HFFc6 (cell line): ENCODE measurements around the gene TPI1. TPM values are rescaled to one million over a fixed set of nuclear protein-coding genes. Genes with fewer than 3 reads are reported as not detected.

Source experiments
- DNase-seq: peaks from one replicate; pipeline ENCODE4 v3.0.0-alpha.2; 2018
- H3K27ac Mint-ChIP-seq: 2 replicates; pipeline ENCODE4 v1.8.0; 2020; ENCODE audit warnings: mild to moderate bottlenecking, mixed read lengths
- H3K27me3 Mint-ChIP-seq: 2 replicates; pipeline ENCODE4 v1.8.0; 2021; ENCODE audit warnings: mild to moderate bottlenecking, moderate library complexity, mixed read lengths; ENCODE audit not compliant: insufficient read depth
- H3K36me3 Mint-ChIP-seq: 2 replicates; pipeline ENCODE4 v1.8.0; 2021; ENCODE audit warnings: low read depth, mixed read lengths
- H3K4me1 Mint-ChIP-seq: 2 replicates; pipeline ENCODE4 v1.8.0; 2020; ENCODE audit warnings: low read depth, mixed read lengths
- H3K4me3 Mint-ChIP-seq: 2 replicates; pipeline ENCODE4 v1.8.0; 2020; ENCODE audit warnings: mild to moderate bottlenecking, moderate library complexity, mixed read lengths
- H3K9me3 Mint-ChIP-seq: 2 replicates; pipeline ENCODE4 v1.8.0; 2020; ENCODE audit warnings: mild to moderate bottlenecking, mixed read lengths
- total RNA-seq, 6 experiments: library from RNA; stranded (reverse); fragmentation: NEBNext Ultra II Directional; extraction: Animal tissue kit (Norgen Biotek cat#: 25700); gene quantifications; 2 replicates in 1 of 6; 3 replicates in 5 of 6; pipeline ENCODE4 v1.2.3, GENCODE V29; 2021
- TF ChIP-seq, protein P1 (sequence below): fragments of 200-600 bp; sonication (generic); IDR thresholded peaks from 2 replicates; pipeline ENCODE4 v1.5.0; 2021; ENCODE audit warnings: antibody characterized with exemption, mild to moderate bottlenecking

The TPI1 gene
- total RNA-seq, 6 experiments from 2014 or later, result 853 to 931 (median 870) TPM

DNA sequence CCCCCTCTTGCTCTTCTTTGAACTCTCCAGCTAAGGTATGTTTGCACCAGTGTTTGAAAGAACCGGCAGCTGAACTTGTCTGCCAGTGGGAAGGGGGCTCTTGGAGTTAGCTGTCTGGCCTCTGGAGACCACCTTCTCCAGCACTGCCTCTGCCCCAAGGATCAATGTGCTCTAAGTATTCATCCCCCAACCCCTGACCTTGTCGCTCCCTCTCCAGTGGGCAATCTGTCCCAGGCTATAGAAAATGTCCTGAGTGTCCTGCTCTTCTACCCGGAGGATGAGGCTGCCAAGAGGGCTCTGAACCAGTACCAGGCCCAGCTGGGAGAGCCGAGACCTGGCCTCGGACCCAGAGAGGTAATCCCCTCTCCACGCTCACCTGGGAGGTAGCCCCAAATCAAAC, 36.3 kb upstream of the TPI1 start:
- Mint-ChIP-seq H3K4me3 (peak overlapping the region; percentile 22), H3K27ac (no peak overlapping the region), H3K9me3 (no peaks in the 10 kb centered on the region), H3K4me1 (peaks cover 40% of the 10 kb centered on the region), H3K27me3 (peaks cover 2% of the 10 kb centered on the region; the same call in 1 of the 2 replicates), H3K36me3 (peaks cover 17% of the 10 kb centered on the region; the same call in 1 of the 2 replicates)
- TF ChIP-seq, protein P1, sequence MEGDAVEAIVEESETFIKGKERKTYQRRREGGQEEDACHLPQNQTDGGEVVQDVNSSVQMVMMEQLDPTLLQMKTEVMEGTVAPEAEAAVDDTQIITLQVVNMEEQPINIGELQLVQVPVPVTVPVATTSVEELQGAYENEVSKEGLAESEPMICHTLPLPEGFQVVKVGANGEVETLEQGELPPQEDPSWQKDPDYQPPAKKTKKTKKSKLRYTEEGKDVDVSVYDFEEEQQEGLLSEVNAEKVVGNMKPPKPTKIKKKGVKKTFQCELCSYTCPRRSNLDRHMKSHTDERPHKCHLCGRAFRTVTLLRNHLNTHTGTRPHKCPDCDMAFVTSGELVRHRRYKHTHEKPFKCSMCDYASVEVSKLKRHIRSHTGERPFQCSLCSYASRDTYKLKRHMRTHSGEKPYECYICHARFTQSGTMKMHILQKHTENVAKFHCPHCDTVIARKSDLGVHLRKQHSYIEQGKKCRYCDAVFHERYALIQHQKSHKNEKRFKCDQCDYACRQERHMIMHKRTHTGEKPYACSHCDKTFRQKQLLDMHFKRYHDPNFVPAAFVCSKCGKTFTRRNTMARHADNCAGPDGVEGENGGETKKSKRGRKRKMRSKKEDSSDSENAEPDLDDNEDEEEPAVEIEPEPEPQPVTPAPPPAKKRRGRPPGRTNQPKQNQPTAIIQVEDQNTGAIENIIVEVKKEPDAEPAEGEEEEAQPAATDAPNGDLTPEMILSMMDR, result no peak
- DNase-seq, result no peak

GRCh38 chr12:6831450-6831995, 35.8 kb upstream of the TPI1 start:
- peaks cover 2% of the 10 kb centered on the region; the same call in 1 of the 2 replicates for H3K27me3 Mint-ChIP-seq
- no peak overlapping the region for H3K27ac Mint-ChIP-seq
- TF ChIP-seq, protein P1, result no peak

GRCh38 chr12:6832125-6832524, 35.2 kb upstream of the TPI1 start:
- Mint-ChIP-seq H3K4me3 (no peak overlapping the region), H3K27me3 (peaks cover 2% of the 10 kb centered on the region; the same call in 1 of the 2 replicates), H3K36me3 (peaks cover 17% of the 10 kb centered on the region; the same call in 1 of the 2 replicates), H3K4me1 (peaks cover 38% of the 10 kb centered on the region), H3K9me3 (no peaks in the 10 kb centered on the region), H3K27ac (no peak overlapping the region)
- DNase-seq, result no peak
- TF ChIP-seq, protein P1, result no peak

More at GRCh38 chr12:6831450-6831995, 35.8 kb upstream of the TPI1 start:
- no peaks in the 10 kb centered on the region for H3K9me3 Mint-ChIP-seq
- H3K4me1 Mint-ChIP-seq, result peaks cover 40% of the 10 kb centered on the region
- no peak overlapping the region for H3K4me3 Mint-ChIP-seq
- no peak for DNase-seq
- peaks cover 17% of the 10 kb centered on the region; the same call in 1 of the 2 replicates for H3K36me3 Mint-ChIP-seq

GRCh38 chr12:6833189-6833890, 34.0 kb upstream of the TPI1 start:
- Mint-ChIP-seq H3K27me3 (peaks cover 2% of the 10 kb centered on the region; the same call in 1 of the 2 replicates), H3K9me3 (no peaks in the 10 kb centered on the region)
- no peak for DNase-seq

DNA sequence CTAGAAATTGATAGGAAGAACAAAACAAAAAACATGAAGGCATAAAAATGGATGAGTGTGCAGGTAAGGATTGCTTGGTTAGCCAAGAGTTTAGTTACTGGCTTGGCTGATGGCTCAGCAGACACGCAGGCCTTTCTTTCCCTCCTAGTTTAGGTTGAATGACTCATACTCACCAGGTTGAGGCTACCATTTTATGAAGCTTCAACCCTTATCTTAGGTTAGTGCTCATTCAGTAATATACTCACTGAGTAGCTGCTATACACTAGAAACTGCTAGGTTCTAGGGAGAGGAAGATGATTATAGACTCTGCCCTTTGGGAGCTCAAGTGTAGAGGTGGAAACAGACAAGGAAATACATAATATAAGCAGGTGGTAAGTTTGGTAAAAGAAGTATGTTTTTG, 33.1 kb upstream of the TPI1 start:
- no peak overlapping the region for H3K4me3 Mint-ChIP-seq
- no peaks in the 10 kb centered on the region for H3K9me3 Mint-ChIP-seq
- H3K4me1 Mint-ChIP-seq, result peaks cover 26% of the 10 kb centered on the region
- no peak overlapping the region for H3K27ac Mint-ChIP-seq
- no peak for DNase-seq
- H3K27me3 Mint-ChIP-seq, result no peaks in the 10 kb centered on the region; the same call in 1 of the 2 replicates
- peaks cover 23% of the 10 kb centered on the region; the same call in 1 of the 2 replicates for H3K36me3 Mint-ChIP-seq
- TF ChIP-seq, protein P1, result no peak

More at GRCh38 chr12:6833189-6833890, 34.0 kb upstream of the TPI1 start:
- no peak overlapping the region; the same call in 1 of the 2 replicates for H3K27ac Mint-ChIP-seq
- TF ChIP-seq, protein P1, result no peak
- no peak overlapping the region for H3K4me3 Mint-ChIP-seq
- peaks cover 26% of the 10 kb centered on the region for H3K4me1 Mint-ChIP-seq
- H3K36me3 Mint-ChIP-seq, result peaks cover 23% of the 10 kb centered on the region; the same call in 1 of the 2 replicates
